Neutrophil (primary cell): ENCODE data around the gene FAM168B.

Source experiments
- H3K27ac ChIP-seq: fragments of 200-600 bp; sonication (generic); 2 replicates; pipeline ENCODE4 v1.5.1; 2016; ENCODE audit warnings: mild to moderate bottlenecking, moderate library complexity
- H3K27me3 ChIP-seq: fragments of 200-600 bp; sonication (generic); 2 replicates; pipeline ENCODE4 v1.6.0; 2016; ENCODE audit warnings: mild to moderate bottlenecking
- H3K36me3 ChIP-seq: fragments of 200-600 bp; sonication (generic); 2 replicates; pipeline ENCODE4 v1.5.1; 2017
- H3K4me1 ChIP-seq, 2 experiments: fragments of 200-600 bp in 1 of 2; sonication (generic) in 1 of 2; 1 replicate in 1 of 2; 2 replicates in 1 of 2; pipeline versions ENCODE4 v1.5.1 to v1.6.1; 2013 to 2016; ENCODE audit warnings: low read depth in 1 of 2, low read length in 1 of 2, mild to moderate bottlenecking in 1 of 2, moderate library complexity in 1 of 2; ENCODE audit not compliant: control insufficient read depth in 1 of 2, insufficient read depth in 1 of 2
- H3K4me3 ChIP-seq, 2 experiments: fragments of 200-600 bp in 1 of 2; sonication (generic) in 1 of 2; 1 replicate in 1 of 2; 2 replicates in 1 of 2; pipeline ENCODE4 v1.5.1; 2013 to 2016; ENCODE audit warnings: low read depth in 1 of 2, low read length in 1 of 2, mild to moderate bottlenecking in 1 of 2, moderate library complexity in 1 of 2
- H3K9me3 ChIP-seq: fragments of 200-600 bp; sonication (generic); 2 replicates; pipeline ENCODE4 v1.5.1; 2016
- CTCF ChIP-seq: fragments of 200-600 bp; sonication (generic); IDR thresholded peaks from 2 replicates; pipeline ENCODE4 v1.5.1; 2016; ENCODE audit warnings: antibody characterized with exemption

FAM168B gene

DNA sequence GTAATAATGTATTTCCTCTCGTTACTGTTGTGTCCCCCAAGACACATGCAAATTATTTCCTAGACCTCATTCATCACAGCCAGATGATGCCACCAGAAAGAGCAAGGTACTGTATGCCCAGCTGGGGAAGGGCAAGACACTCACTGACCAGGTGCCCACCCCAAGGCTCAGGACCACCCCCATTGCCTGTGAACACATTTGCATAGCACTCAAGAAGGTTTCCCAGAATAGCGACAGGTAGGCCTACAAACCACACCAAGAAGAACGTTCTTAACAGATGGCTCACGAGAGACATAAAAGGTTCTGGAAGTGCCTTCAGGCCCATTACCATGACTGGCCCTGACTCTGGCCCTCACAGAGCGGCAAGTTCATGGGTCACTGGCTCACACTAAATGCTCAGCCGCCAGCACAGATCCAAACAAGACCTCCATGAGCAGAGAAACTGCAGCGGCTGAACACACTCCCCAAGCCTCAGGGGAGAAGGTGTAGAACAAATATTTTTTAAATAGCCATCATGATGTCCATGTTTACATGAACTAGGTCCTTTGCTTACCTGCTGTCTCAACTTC lies 44.0 kb downstream of the FAM168B start:
- H3K4me3 ChIP-seq = no peak overlapping the region
- peaks cover 83% of the 10 kb centered on the region for H3K36me3 ChIP-seq
- H3K27ac ChIP-seq = no peak overlapping the region
- H3K4me1 ChIP-seq = no peaks in the 10 kb centered on the region
- H3K9me3 ChIP-seq = no peaks in the 10 kb centered on the region
- no peak for TF ChIP-seq CTCF
- H3K27me3 ChIP-seq = no peaks in the 10 kb centered on the region

DNA sequence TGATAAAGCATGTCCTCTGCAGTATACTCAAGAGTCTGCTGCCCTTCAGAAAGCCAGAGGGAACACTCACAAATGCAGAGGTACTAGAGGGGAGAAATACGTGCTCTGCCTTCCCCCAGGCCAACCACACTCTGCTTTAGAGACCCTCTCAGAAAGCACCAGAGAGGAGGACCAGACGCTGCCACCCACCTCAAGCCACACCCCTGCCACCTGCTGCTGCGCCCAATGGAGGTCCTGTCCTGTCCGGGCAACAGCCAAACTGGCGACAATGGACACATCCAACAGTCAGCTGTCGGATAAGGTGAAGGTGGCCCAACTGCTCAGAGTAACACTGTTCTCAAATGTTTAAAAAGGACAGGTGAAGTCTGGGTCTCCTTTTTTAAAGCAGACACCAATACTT lies 44.6 kb downstream of the FAM168B start:
- no peak for TF ChIP-seq CTCF
- Histone ChIP-seq H3K9me3 (no peaks in the 10 kb centered on the region), H3K36me3 (peaks cover 78% of the 10 kb centered on the region)

GRCh38 chr2:131047920-131048560 lies 45.2 kb downstream of the FAM168B start:
- peaks cover 72% of the 10 kb centered on the region for H3K36me3 ChIP-seq
- H3K9me3 ChIP-seq = no peaks in the 10 kb centered on the region
- no peaks in the 10 kb centered on the region for H3K4me1 ChIP-seq
- H3K27me3 ChIP-seq = no peaks in the 10 kb centered on the region
- no peak overlapping the region for H3K4me3 ChIP-seq
- no peak for TF ChIP-seq CTCF
- H3K27ac ChIP-seq = no peak overlapping the region

More for the DNA sequence above, 44.6 kb downstream of the FAM168B start:
- Histone ChIP-seq H3K4me1 (no peaks in the 10 kb centered on the region), H3K27ac (no peak overlapping the region), H3K27me3 (no peaks in the 10 kb centered on the region), H3K4me3 (no peak overlapping the region)

DNA sequence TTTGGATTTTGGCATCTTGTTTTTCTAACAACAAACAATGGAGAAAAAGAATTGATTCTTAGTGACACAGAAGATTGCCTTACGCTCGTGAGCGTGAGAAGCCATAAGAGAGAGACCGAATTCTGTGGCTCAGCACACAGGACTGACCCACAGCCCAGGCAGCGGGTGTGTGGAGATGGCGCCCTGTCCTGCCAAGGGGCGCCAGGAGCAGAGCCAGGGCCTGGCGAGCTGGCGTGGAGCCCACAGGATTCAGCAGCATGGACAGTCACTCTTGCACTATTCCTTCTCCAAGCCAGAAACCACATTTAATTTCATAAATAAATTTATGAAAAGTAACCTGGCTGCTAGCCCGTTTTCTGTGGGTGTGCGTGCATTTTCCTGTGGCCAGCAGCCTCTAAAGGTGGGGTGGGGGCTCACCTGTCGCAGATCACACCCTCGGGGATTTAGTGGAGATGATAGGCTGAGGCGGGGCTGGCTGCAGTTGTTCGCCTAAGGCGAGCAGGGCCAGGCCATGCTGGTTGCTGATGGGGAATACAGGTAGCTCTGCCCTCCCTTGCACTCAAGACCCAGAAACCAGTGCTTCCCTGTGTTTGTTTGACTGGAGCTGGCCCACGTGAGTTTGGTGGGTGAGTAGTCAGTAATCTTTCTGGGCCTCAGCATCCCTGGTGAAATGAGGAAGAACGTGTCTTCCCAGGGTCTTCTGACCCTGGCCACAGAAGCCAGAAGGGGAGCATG lies 46.2 kb downstream of the FAM168B start:
- H3K4me1 ChIP-seq = no peaks in the 10 kb centered on the region
- no peak overlapping the region for H3K4me3 ChIP-seq
- H3K27me3 ChIP-seq = peaks cover 5% of the 10 kb centered on the region
- H3K36me3 ChIP-seq = peaks cover 62% of the 10 kb centered on the region
- H3K27ac ChIP-seq = no peak overlapping the region
- TF ChIP-seq CTCF = no peak
- no peaks in the 10 kb centered on the region for H3K9me3 ChIP-seq

GRCh38 chr2:131046028-131046917 lies 47.0 kb downstream of the FAM168B start:
- Histone ChIP-seq H3K4me3 (no peak overlapping the region), H3K27me3 (peaks cover 13% of the 10 kb centered on the region), H3K4me1 (no peaks in the 10 kb centered on the region), H3K9me3 (no peaks in the 10 kb centered on the region), H3K36me3 (peaks cover 54% of the 10 kb centered on the region), H3K27ac (no peak overlapping the region)
- no peak for TF ChIP-seq CTCF
